ENCODE results near the gene KLK2. TPM values are rescaled to one million over a fixed set of nuclear protein-coding genes. Genes with fewer than 3 reads are reported as not detected.

Gene KLK2
- total RNA-seq, 6 experiments from 2014 or later, result not detected

- no peaks in the 10 kb centered on the region; the same call in 1 of the 2 replicates for H3K9me3 Mint-ChIP-seq
- no peaks in the 10 kb centered on the region for H3K36me3 Mint-ChIP-seq (ENCODE audit: low read depth)
- H3K27me3 Mint-ChIP-seq (ENCODE audit: insufficient read depth), result peaks cover 25% of the 10 kb centered on the region
- no peak overlapping the region for H3K4me3 Mint-ChIP-seq
- H3K4me1 Mint-ChIP-seq (ENCODE audit: low read depth), result no peaks in the 10 kb centered on the region
- TF ChIP-seq CTCF (IDR thresholded peaks at IDR 0.05), result no peak
- DNase-seq, result no peak
- H3K27ac Mint-ChIP-seq, result no peak overlapping the region
These were observed 42.2 kb upstream of the KLK2 start for GRCh38 chr19:50831026-50831396.

GRCh38 chr19:50832666-50833065, 40.6 kb upstream of the KLK2 start:
- no peak for DNase-seq
- H3K36me3 Mint-ChIP-seq (ENCODE audit: low read depth), result no peaks in the 10 kb centered on the region
- no peaks in the 10 kb centered on the region; the same call in 1 of the 2 replicates for H3K9me3 Mint-ChIP-seq
- no peak for TF ChIP-seq CTCF (IDR thresholded peaks at IDR 0.05)
- no peaks in the 10 kb centered on the region for H3K4me1 Mint-ChIP-seq (ENCODE audit: low read depth)
- peaks cover 24% of the 10 kb centered on the region for H3K27me3 Mint-ChIP-seq (ENCODE audit: insufficient read depth)
- H3K4me3 Mint-ChIP-seq, result no peak overlapping the region
- no peak overlapping the region for H3K27ac Mint-ChIP-seq

GRCh38 chr19:50833117-50833801, 40.0 kb upstream of the KLK2 start, which contains the start of gene KLK15:
Gene KLK15 (minus strand): TSS chr19:50833574. CDS start chr19:50831492, 2,082 bp downstream.
- H3K4me1 Mint-ChIP-seq (ENCODE audit: low read depth), result no peaks in the 10 kb centered on the region
- no peaks in the 10 kb centered on the region for H3K36me3 Mint-ChIP-seq (ENCODE audit: low read depth)
- H3K27me3 Mint-ChIP-seq (ENCODE audit: insufficient read depth), result peaks cover 18% of the 10 kb centered on the region
- H3K4me3 Mint-ChIP-seq, result no peak within 1 kb of the TSS
- H3K27ac Mint-ChIP-seq, result no peak within 1 kb of the TSS
- no peak for TF ChIP-seq CTCF (IDR thresholded peaks at IDR 0.05)
- no peaks in the 10 kb centered on the region; the same call in 1 of the 2 replicates for H3K9me3 Mint-ChIP-seq
- no peak for DNase-seq

GRCh38 chr19:50833802-50834167, 39.5 kb upstream of the KLK2 start:
- H3K36me3 Mint-ChIP-seq (ENCODE audit: low read depth), result no peaks in the 10 kb centered on the region
- DNase-seq, result no peak
- no peak overlapping the region for H3K4me3 Mint-ChIP-seq
- peaks cover 18% of the 10 kb centered on the region for H3K27me3 Mint-ChIP-seq (ENCODE audit: insufficient read depth)
- H3K4me1 Mint-ChIP-seq (ENCODE audit: low read depth), result no peaks in the 10 kb centered on the region
- H3K9me3 Mint-ChIP-seq, result no peaks in the 10 kb centered on the region; the same call in 1 of the 2 replicates
- H3K27ac Mint-ChIP-seq, result no peak overlapping the region
- no peak for TF ChIP-seq CTCF (IDR thresholded peaks at IDR 0.05)

- Mint-ChIP-seq H3K4me3 (no peak overlapping the region), H3K9me3 (no peaks in the 10 kb centered on the region; the same call in 1 of the 2 replicates), H3K27ac (no peak overlapping the region), H3K36me3 (ENCODE audit: low read depth) (no peaks in the 10 kb centered on the region), H3K27me3 (ENCODE audit: insufficient read depth) (peaks cover 16% of the 10 kb centered on the region), H3K4me1 (ENCODE audit: low read depth) (no peaks in the 10 kb centered on the region)
- TF ChIP-seq CTCF (IDR thresholded peaks at IDR 0.05), result no peak
- no peak for DNase-seq
These were observed 38.0 kb upstream of the KLK2 start for GRCh38 chr19:50835103-50835784.
